ENCODE results near the gene CD6. TPM values are rescaled to one million over a fixed set of nuclear protein-coding genes. Genes with fewer than 3 reads are reported as not detected.

CD6 gene
- total RNA-seq, 6 experiments from 2014 or later, result 0.29 to 2.4 (median 0.52) TPM

- Histone ChIP-seq H3K4me1 (no peaks in the 10 kb centered on the region), H3K9me3 (no peaks in the 10 kb centered on the region), H3K4me3 (no peak overlapping the region), H3K27me3 (no peaks in the 10 kb centered on the region), H3K27ac (no peak overlapping the region), H3K36me3 (no peaks in the 10 kb centered on the region)
- no peak for TF ChIP-seq CTCF (IDR thresholded peaks at IDR 0.05)
- no peak for TF ChIP-seq POLR2A (IDR thresholded peaks at IDR 0.05)
- 51% methylated on average over 7 of the region's 7 CpGs for WGBS (ENCODE audit: insufficient coverage, low coverage, low lambda C conversion rate, missing lambda C conversion rate)
- DNase-seq (no peak), ATAC-seq (no peak)
- intact Hi-C loops (cut with DNase I), result no loop called here
Observed at GRCh38 chr11:61028135-61028729, 56.8 kb downstream of the CD6 start.

- H3K27ac ChIP-seq, result no peak overlapping the region
- intact Hi-C loops (cut with DNase I), result no loop called here
- no peak for ATAC-seq
- DNase-seq, result no peak
- no peaks in the 10 kb centered on the region for H3K36me3 ChIP-seq
- no peaks in the 10 kb centered on the region for H3K9me3 ChIP-seq
- no peaks in the 10 kb centered on the region for H3K27me3 ChIP-seq
- no peaks in the 10 kb centered on the region for H3K4me1 ChIP-seq
- WGBS (ENCODE audit: insufficient coverage, low coverage, low lambda C conversion rate, missing lambda C conversion rate), result 71% methylated on average over 1 of the region's 2 CpGs
- no peak overlapping the region for H3K4me3 ChIP-seq
- TF ChIP-seq POLR2A (IDR thresholded peaks at IDR 0.05), result no peak
- no peak for TF ChIP-seq CTCF (IDR thresholded peaks at IDR 0.05)
Observed at GRCh38 chr11:61032824-61033223, 61.3 kb downstream of the CD6 start.

- Histone ChIP-seq H3K4me3 (no peak overlapping the region), H3K27me3 (no peaks in the 10 kb centered on the region), H3K9me3 (no peaks in the 10 kb centered on the region), H3K4me1 (no peaks in the 10 kb centered on the region), H3K27ac (no peak overlapping the region), H3K36me3 (no peaks in the 10 kb centered on the region)
- WGBS (ENCODE audit: insufficient coverage, low coverage, low lambda C conversion rate, missing lambda C conversion rate), result 79% methylated on average over 4 of the region's 4 CpGs
- no peak for DNase-seq
- no peak for ATAC-seq
- intact Hi-C loops (cut with DNase I), result no loop called here
- TF ChIP-seq CTCF (IDR thresholded peaks at IDR 0.05) (no peak), POLR2A (IDR thresholded peaks at IDR 0.05) (no peak)
Observed at GRCh38 chr11:61033417-61033816, 61.9 kb downstream of the CD6 start.

- ATAC-seq (no peak), DNase-seq (no peak)
- TF ChIP-seq POLR2A (IDR thresholded peaks at IDR 0.05) (no peak), CTCF (IDR thresholded peaks at IDR 0.05) (no peak)
- no peaks in the 10 kb centered on the region for H3K9me3 ChIP-seq
- no peaks in the 10 kb centered on the region for H3K4me1 ChIP-seq
- H3K36me3 ChIP-seq, result no peaks in the 10 kb centered on the region
- intact Hi-C loops (cut with DNase I), result no loop called here
- H3K27ac ChIP-seq, result no peak overlapping the region
- 69% methylated on average over 4 of the region's 4 CpGs for WGBS (ENCODE audit: insufficient coverage, low coverage, low lambda C conversion rate, missing lambda C conversion rate)
- no peak overlapping the region for H3K4me3 ChIP-seq
- no peaks in the 10 kb centered on the region for H3K27me3 ChIP-seq
Observed at GRCh38 chr11:61034111-61034510, 62.6 kb downstream of the CD6 start.

Data from right lobe of liver (tissue), 6 donors.